ENCODE results near the gene PLEKHG1.

Gene PLEKHG1

GRCh38 chr6:150637266-150637665 lies 37.6 kb downstream of the PLEKHG1 start:
- in situ Hi-C loops (cut with HindIII; ENCODE audit: low sequenced_read_pairs), result no loop called here
- TF ChIP-seq CTCF (IDR thresholded peaks at IDR 0.05; ENCODE audit: low read depth, low read length), result no peak
- no peak for DNase-seq (ENCODE audit: low read depth, low spot score)
- H3K4me3 ChIP-seq (ENCODE audit: low read depth, low read length), result no peak overlapping the region

- DNase-seq (ENCODE audit: low read depth, low spot score), result no peak
- in situ Hi-C loops (cut with HindIII; ENCODE audit: low sequenced_read_pairs), result no loop called here
- no peak overlapping the region for H3K4me3 ChIP-seq (ENCODE audit: low read depth, low read length)
- TF ChIP-seq CTCF (IDR thresholded peaks at IDR 0.05; ENCODE audit: low read depth, low read length), result no peak
Measured at GRCh38 chr6:150638267-150638666, 38.6 kb downstream of the PLEKHG1 start.

GRCh38 chr6:150638765-150639164 lies 39.1 kb downstream of the PLEKHG1 start:
- in situ Hi-C loops (cut with HindIII; ENCODE audit: low sequenced_read_pairs), result no loop called here
- no peak for TF ChIP-seq CTCF (IDR thresholded peaks at IDR 0.05; ENCODE audit: low read depth, low read length)
- H3K4me3 ChIP-seq (ENCODE audit: low read depth, low read length), result no peak overlapping the region
- DNase-seq (ENCODE audit: low read depth, low spot score), result no peak

- in situ Hi-C loops (cut with HindIII; ENCODE audit: low sequenced_read_pairs), result no loop called here
- DNase-seq (ENCODE audit: low read depth, low spot score), result no peak
- no peak for TF ChIP-seq CTCF (IDR thresholded peaks at IDR 0.05; ENCODE audit: low read depth, low read length)
Measured at GRCh38 chr6:150639823-150640331, 40.2 kb downstream of the PLEKHG1 start.

GRCh38 chr6:150640556-150641209 lies 41.0 kb downstream of the PLEKHG1 start:
- DNase-seq (ENCODE audit: low read depth, low spot score), result no peak
- H3K4me3 ChIP-seq (ENCODE audit: low read depth, low read length), result no peak overlapping the region
- no peak for TF ChIP-seq CTCF (IDR thresholded peaks at IDR 0.05; ENCODE audit: low read depth, low read length)
- in situ Hi-C loops (cut with HindIII; ENCODE audit: low sequenced_read_pairs), result no loop called here

More at GRCh38 chr6:150639823-150640331, 40.2 kb downstream of the PLEKHG1 start:
- no peak overlapping the region for H3K4me3 ChIP-seq (ENCODE audit: low read depth, low read length)

- DNase-seq (ENCODE audit: low read depth, low spot score), result peak; percentile 18
- H3K4me3 ChIP-seq (ENCODE audit: low read depth, low read length), result no peak overlapping the region
- in situ Hi-C loops (cut with HindIII; ENCODE audit: low sequenced_read_pairs), result no loop called here
- no peak for TF ChIP-seq CTCF (IDR thresholded peaks at IDR 0.05; ENCODE audit: low read depth, low read length)
Measured at GRCh38 chr6:150641398-150642139, 41.9 kb downstream of the PLEKHG1 start.

Data from astrocyte of the spinal cord (primary cell).